Inferior parietal cortex (tissue), 1 donor: ENCODE measurements around the gene ERC1.
"Not testable (repeated sequence)": the region's sequence is repeated elsewhere in the genome, so short reads cannot be mapped to it uniquely, and the experiment has no call there.

Experiments
- DNase-seq: peaks from one replicate; pipeline ENCODE4 v3.0.0-alpha.2; 2016; ENCODE audit errors: extremely low spot score

ERC1 gene

GRCh38 chr12:1287446-1287975, 296.5 kb downstream of the ERC1 start:
- DNase-seq, result no peak

- no peak for DNase-seq
These were observed 297.3 kb downstream of the ERC1 start for GRCh38 chr12:1288333-1288732.

- DNase-seq, result no peak
These were observed 298.5 kb downstream of the ERC1 start for GRCh38 chr12:1289371-1290155.

- DNase-seq, result no peak
These were observed 299.7 kb downstream of the ERC1 start for GRCh38 chr12:1290716-1291115.

GRCh38 chr12:1291601-1292332, 300.7 kb downstream of the ERC1 start:
- DNase-seq, result no peak

- DNase-seq, result no peak
These were observed 302.9 kb downstream of the ERC1 start for GRCh38 chr12:1293901-1294300.

GRCh38 chr12:1297206-1297605, 306.2 kb downstream of the ERC1 start:
- no peak for DNase-seq

GRCh38 chr12:1297639-1298175, 306.7 kb downstream of the ERC1 start:
- DNase-seq, result no peak

- no peak for DNase-seq
These were observed 309.4 kb downstream of the ERC1 start for GRCh38 chr12:1300460-1300859.

GRCh38 chr12:1302201-1302870, 311.3 kb downstream of the ERC1 start:
- DNase-seq, result no peak

- DNase-seq, result no peak
These were observed 314.0 kb downstream of the ERC1 start for GRCh38 chr12:1305063-1305434.

- no peak for DNase-seq
These were observed 314.9 kb downstream of the ERC1 start for GRCh38 chr12:1305791-1306500.

GRCh38 chr12:1306817-1307216, 315.8 kb downstream of the ERC1 start:
- DNase-seq, result no peak

- DNase-seq, result no peak
These were observed 316.8 kb downstream of the ERC1 start for GRCh38 chr12:1307796-1308195.

GRCh38 chr12:1309613-1310012, 318.6 kb downstream of the ERC1 start:
- DNase-seq, result no peak

- DNase-seq, result no peak
These were observed 319.6 kb downstream of the ERC1 start for GRCh38 chr12:1310653-1311052.

- no peak for DNase-seq
These were observed 320.1 kb downstream of the ERC1 start for GRCh38 chr12:1311145-1311544.

- no peak for DNase-seq
These were observed 322.9 kb downstream of the ERC1 start for GRCh38 chr12:1313906-1314305.

- DNase-seq, result no peak
These were observed 323.5 kb downstream of the ERC1 start for GRCh38 chr12:1314523-1314922.

GRCh38 chr12:1316991-1317390, 326.0 kb downstream of the ERC1 start:
- not testable (repeated sequence) for DNase-seq

GRCh38 chr12:1318327-1319031, 327.5 kb downstream of the ERC1 start:
- peak; percentile 14 for DNase-seq
